OCI-LY3 (cell line): ENCODE results near the gene CRAMP1.

Experiments
- H2AFZ ChIP-seq: fragments of 200-600, 300-600 bp; shearing (Covaris generic); 2 replicates; pipeline ENCODE4 v1.6.0; 2014; ENCODE audit warnings: antibody characterized with exemption, low read depth, low read length
- H3K27ac ChIP-seq: fragments of 200-600, 300-600 bp; sonication (generic); 2 replicates; pipeline ENCODE4 v1.5.1; 2014; ENCODE audit warnings: mild to moderate bottlenecking, low read length, moderate library complexity, mixed read lengths
- H3K27me3 ChIP-seq: fragments of 200-600, 300-600 bp; sonication (generic); 2 replicates; pipeline ENCODE4 v1.6.1; 2014; ENCODE audit warnings: low read depth, low read length, mixed read lengths
- H3K36me3 ChIP-seq: fragments of 200-600, 300-600 bp; sonication (generic); replicated peaks from 2 replicates; pipeline ENCODE3; 2014; ENCODE audit warnings: low read depth, low read length, mixed read lengths
- H3K4me1 ChIP-seq: fragments of 300-600, 200-600 bp; sonication (generic); 2 replicates; pipeline ENCODE4 v1.6.1; 2014; ENCODE audit warnings: low read length, mixed read lengths
- H3K4me2 ChIP-seq: fragments of 200-600, 300-600 bp; sonication (generic); 2 replicates; pipeline ENCODE4 v1.6.1; 2014; ENCODE audit warnings: low read length, mixed read lengths
- H3K4me3 ChIP-seq: fragments of 300-600, 200-600 bp; sonication (generic); 2 replicates; pipeline ENCODE4 v1.5.1; 2014; ENCODE audit warnings: antibody characterized with exemption, mild to moderate bottlenecking, low read length, moderate library complexity
- H3K79me2 ChIP-seq: fragments of 300-600, 200-600 bp; shearing (Covaris generic); 2 replicates; pipeline ENCODE4 v1.6.1; 2014; ENCODE audit warnings: mild to moderate bottlenecking, low read length, mixed read lengths
- H3K9ac ChIP-seq: fragments of 300-600, 200-600 bp; shearing (Covaris generic); 2 replicates; pipeline ENCODE4 v1.6.0; 2014; ENCODE audit warnings: mild to moderate bottlenecking, low read length, moderate library complexity
- H3K9me3 ChIP-seq: fragments of 200-600, 300-600 bp; shearing (Covaris generic); 2 replicates; pipeline ENCODE4 v1.6.1; 2014; ENCODE audit warnings: low read length, mixed read lengths; ENCODE audit not compliant: insufficient read depth
- H4K20me1 ChIP-seq: fragments of 200-600, 300-600 bp; sonication (generic); 2 replicates; pipeline ENCODE4 v1.6.1; 2016; ENCODE audit warnings: low read length, mixed read lengths; ENCODE audit not compliant: insufficient read depth
- EZH2phosphoT487 ChIP-seq: fragments of 200-600 bp; shearing (Covaris generic); IDR thresholded peaks from 2 replicates; pipeline ENCODE4 v1.6.1; 2018; ENCODE audit warnings: antibody characterized with exemption, mixed run types, low read depth
- TF ChIP-seq, protein P1 (sequence below): fragments of 200-600, 300-600 bp; sonication (generic); IDR thresholded peaks from 2 replicates; pipeline ENCODE4 v1.5.1; 2014; ENCODE audit warnings: antibody characterized with exemption, low read length, low read depth

Gene CRAMP1

DNA sequence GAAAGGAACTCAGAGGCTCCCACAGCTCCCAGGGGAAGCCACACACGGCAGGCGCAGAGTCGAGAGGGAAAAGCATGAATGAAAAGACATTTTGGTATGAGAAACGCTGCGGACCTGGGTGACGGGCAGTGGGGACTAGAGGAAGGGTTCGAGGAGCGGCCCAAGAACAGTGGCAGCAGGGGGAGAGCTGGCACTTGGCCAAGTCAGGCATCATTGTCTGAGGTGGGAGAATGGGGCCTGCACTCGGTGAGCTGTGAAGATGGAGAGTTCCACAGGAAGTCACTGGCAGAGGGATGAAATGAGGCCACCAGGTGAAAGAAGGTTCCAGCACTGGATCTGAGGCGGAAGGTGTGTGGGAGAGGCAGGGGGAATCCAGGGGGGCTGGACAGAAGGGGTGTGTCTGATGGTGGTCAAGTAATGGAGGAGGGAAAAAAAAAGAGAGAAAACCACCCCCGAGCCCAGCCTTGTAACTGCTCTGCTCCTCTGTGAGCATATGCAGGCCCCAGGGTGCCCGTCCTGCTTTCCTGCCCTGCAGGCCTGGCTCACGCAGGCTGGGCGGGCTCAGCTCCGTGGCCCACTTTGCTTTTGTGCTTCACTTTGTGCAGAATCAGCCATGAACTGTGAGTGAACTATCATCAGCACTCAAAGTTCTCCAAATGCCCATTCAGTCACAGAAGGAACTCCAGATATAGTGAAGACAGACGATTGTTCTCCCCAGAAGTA, 46.9 kb upstream of the CRAMP1 start:
- Histone ChIP-seq H3K9me3 (no peaks in the 10 kb centered on the region), H4K20me1 (no peaks in the 10 kb centered on the region), H3K4me2 (no peak overlapping the region), H2AFZ (no peak overlapping the region), H3K27ac (no peak overlapping the region), H3K4me3 (no peak overlapping the region), H3K36me3 (no peaks in the 10 kb centered on the region), H3K9ac (no peak overlapping the region), H3K79me2 (no peaks in the 10 kb centered on the region), H3K4me1 (no peaks in the 10 kb centered on the region), H3K27me3 (no peaks in the 10 kb centered on the region)
- TF ChIP-seq EZH2phosphoT487, result no peak
- TF ChIP-seq, protein P1, sequence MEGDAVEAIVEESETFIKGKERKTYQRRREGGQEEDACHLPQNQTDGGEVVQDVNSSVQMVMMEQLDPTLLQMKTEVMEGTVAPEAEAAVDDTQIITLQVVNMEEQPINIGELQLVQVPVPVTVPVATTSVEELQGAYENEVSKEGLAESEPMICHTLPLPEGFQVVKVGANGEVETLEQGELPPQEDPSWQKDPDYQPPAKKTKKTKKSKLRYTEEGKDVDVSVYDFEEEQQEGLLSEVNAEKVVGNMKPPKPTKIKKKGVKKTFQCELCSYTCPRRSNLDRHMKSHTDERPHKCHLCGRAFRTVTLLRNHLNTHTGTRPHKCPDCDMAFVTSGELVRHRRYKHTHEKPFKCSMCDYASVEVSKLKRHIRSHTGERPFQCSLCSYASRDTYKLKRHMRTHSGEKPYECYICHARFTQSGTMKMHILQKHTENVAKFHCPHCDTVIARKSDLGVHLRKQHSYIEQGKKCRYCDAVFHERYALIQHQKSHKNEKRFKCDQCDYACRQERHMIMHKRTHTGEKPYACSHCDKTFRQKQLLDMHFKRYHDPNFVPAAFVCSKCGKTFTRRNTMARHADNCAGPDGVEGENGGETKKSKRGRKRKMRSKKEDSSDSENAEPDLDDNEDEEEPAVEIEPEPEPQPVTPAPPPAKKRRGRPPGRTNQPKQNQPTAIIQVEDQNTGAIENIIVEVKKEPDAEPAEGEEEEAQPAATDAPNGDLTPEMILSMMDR, result no peak

DNA sequence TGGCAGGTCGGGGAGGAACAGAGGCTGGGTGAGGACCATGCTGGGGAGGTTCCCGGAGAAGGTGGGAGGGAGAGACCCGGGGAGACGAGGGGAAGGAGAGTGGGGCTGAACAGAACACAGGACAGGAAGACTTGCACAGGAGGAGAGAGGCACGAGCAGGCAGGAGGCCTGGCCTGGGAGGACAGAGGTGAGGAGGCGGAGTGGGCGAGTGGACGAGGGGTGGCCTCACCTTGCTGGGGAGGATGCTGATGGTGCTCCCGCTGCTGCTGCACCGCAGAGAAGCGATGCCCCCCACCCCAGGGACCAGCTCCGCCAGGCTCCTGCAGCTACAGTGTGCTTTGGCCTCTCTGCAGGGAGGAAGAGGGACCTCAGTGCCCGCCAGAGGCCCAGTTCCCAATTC, 44.2 kb upstream of the CRAMP1 start:
- no peak overlapping the region for H3K4me3 ChIP-seq
- no peaks in the 10 kb centered on the region for H4K20me1 ChIP-seq
- H3K4me2 ChIP-seq, result no peak overlapping the region
- H3K27ac ChIP-seq, result no peak overlapping the region
- H3K36me3 ChIP-seq, result no peaks in the 10 kb centered on the region
- no peaks in the 10 kb centered on the region for H3K9me3 ChIP-seq
- H2AFZ ChIP-seq, result no peak overlapping the region
- no peaks in the 10 kb centered on the region for H3K79me2 ChIP-seq
- no peaks in the 10 kb centered on the region for H3K4me1 ChIP-seq
- H3K27me3 ChIP-seq, result no peaks in the 10 kb centered on the region
- TF ChIP-seq, protein P1, result no peak
- no peak for TF ChIP-seq EZH2phosphoT487
- no peak overlapping the region for H3K9ac ChIP-seq

DNA sequence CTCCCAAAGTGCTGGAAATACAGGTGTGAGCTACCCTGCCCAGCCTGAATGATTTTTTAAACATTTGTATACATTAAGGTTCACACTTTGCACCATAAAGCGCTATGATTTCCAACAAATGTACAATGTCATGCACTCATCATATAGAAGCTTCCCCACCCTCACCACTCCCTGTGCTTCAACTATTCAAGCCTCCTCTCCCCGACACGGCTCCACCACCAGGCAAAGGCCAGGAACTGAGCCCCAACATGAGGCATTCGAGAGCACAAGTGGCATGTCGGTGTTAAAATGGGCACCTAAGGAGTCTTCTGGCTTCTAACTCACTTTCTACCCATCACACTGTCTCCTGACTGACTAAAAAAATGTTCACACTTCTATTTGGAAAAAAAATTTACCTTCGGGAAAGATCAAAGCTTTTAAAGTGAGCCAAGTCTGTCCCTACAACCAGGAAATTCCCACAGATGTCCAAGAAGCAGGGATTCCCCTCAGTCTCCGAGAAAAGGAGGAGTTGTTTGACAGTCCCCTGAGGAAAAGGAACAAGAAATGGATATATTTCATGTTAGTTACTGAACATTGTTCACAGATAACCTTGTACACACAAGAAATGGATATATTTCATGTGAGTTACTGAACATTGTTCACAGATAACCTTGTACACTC, 41.0 kb upstream of the CRAMP1 start:
- no peaks in the 10 kb centered on the region for H3K79me2 ChIP-seq
- TF ChIP-seq, protein P1, result no peak
- TF ChIP-seq EZH2phosphoT487, result no peak
- no peak overlapping the region for H3K4me3 ChIP-seq
- H3K4me2 ChIP-seq, result no peak overlapping the region
- no peaks in the 10 kb centered on the region for H3K27me3 ChIP-seq
- H3K27ac ChIP-seq, result no peak overlapping the region
- no peaks in the 10 kb centered on the region for H4K20me1 ChIP-seq
- no peaks in the 10 kb centered on the region for H3K9me3 ChIP-seq
- no peak overlapping the region for H2AFZ ChIP-seq
- no peak overlapping the region for H3K9ac ChIP-seq
- H3K36me3 ChIP-seq, result no peaks in the 10 kb centered on the region
- H3K4me1 ChIP-seq, result no peaks in the 10 kb centered on the region

DNA sequence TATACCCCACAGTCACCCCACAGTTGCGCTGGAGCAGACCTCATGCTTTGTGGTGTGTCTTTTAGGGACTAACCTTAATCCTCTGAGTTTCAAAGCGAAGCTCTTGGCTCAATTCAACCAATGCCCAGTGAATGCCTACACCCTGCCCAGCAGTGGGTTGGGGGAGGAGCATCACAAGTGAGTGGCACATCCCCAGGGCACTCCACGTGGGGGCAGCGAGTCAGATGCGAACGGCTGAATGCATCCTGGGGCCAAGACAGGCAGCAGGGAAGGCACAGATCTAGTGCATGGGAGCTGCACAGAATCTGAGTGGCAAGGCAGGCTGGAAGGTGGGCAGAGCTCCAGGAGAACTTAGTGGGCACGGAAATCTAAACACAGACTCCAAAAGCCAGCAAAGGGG, 39.5 kb upstream of the CRAMP1 start:
- H3K36me3 ChIP-seq, result no peaks in the 10 kb centered on the region
- H3K27ac ChIP-seq, result no peak overlapping the region
- H3K9me3 ChIP-seq, result no peaks in the 10 kb centered on the region
- H3K4me2 ChIP-seq, result no peak overlapping the region
- no peak overlapping the region for H2AFZ ChIP-seq
- H3K4me1 ChIP-seq, result no peaks in the 10 kb centered on the region
- H4K20me1 ChIP-seq, result no peaks in the 10 kb centered on the region
- H3K9ac ChIP-seq, result no peak overlapping the region
- H3K4me3 ChIP-seq, result no peak overlapping the region
- no peak for TF ChIP-seq EZH2phosphoT487
- TF ChIP-seq, protein P1, result no peak
- H3K79me2 ChIP-seq, result no peaks in the 10 kb centered on the region
- no peaks in the 10 kb centered on the region for H3K27me3 ChIP-seq
